Calu3 (cell line): ENCODE measurements around the gene OR10H1. TPM values are rescaled to one million over a fixed set of nuclear protein-coding genes. Genes with fewer than 3 reads are reported as not detected.
"Not testable (repeated sequence)": the region's sequence is repeated elsewhere in the genome, so short reads cannot be mapped to it uniquely, and the experiment has no call there.

ENCODE experiments used
- BruUV-seq: library from RNA; stranded (reverse); fragments of 400-500 nt; replicated peaks from 2 replicates; lab custom pipeline; 2021; lab: Mats Ljungman, UMichigan
- CTCF ChIA-PET: fragments of 300-600 bp; sonication (Branson Sonifier 250); formaldehyde crosslinking; loops from one replicate; lab custom pipeline; 2022; ENCODE audit warnings: antibody characterized with exemption; lab: Charles Lee
- DNase-seq: peaks from one replicate; pipeline ENCODE4 v3.0.0; 2022
- H3K27ac Mint-ChIP-seq: one replicate; pipeline ENCODE4 v1.8.0; 2022; ENCODE audit warnings: mixed read lengths; ENCODE audit not compliant: unreplicated experiment
- H3K27me3 Mint-ChIP-seq: one replicate; pipeline ENCODE4 v1.8.0; 2022; ENCODE audit warnings: mixed read lengths; ENCODE audit not compliant: unreplicated experiment
- H3K36me3 Mint-ChIP-seq: one replicate; pipeline ENCODE4 v1.8.0; 2022; ENCODE audit warnings: mild to moderate bottlenecking, moderate library complexity, mixed read lengths; ENCODE audit not compliant: insufficient read depth, unreplicated experiment
- H3K4me1 Mint-ChIP-seq: one replicate; pipeline ENCODE4 v1.8.0; 2022; ENCODE audit warnings: mild to moderate bottlenecking, low read depth, mixed read lengths; ENCODE audit not compliant: unreplicated experiment
- H3K4me3 Mint-ChIP-seq: one replicate; pipeline ENCODE4 v1.8.0; 2022; ENCODE audit warnings: mild to moderate bottlenecking, low read depth, moderate library complexity, mixed read lengths; ENCODE audit not compliant: unreplicated experiment
- H3K9me3 Mint-ChIP-seq: one replicate; pipeline ENCODE4 v1.8.0; 2022; ENCODE audit warnings: low read depth, mixed read lengths; ENCODE audit not compliant: unreplicated experiment
- CTCF ChIP-seq: fragments of 200-600 bp; IDR thresholded peaks from one replicate; pipeline ENCODE4 v1.8.0; 2022; ENCODE audit warnings: antibody characterized with exemption; ENCODE audit not compliant: unreplicated experiment
- intact Hi-C: fragments of 100-400 bp; cut with micrococcal nuclease; formaldehyde crosslinking; loops from one replicate; pipeline ENCODE4 v1.10.0; 2022; ENCODE audit not compliant: unreplicated experiment
- total RNA-seq: library from RNA; stranded (reverse); gene quantifications from 2 replicates; pipeline ENCODE4 v1.2.3, GENCODE V29; 2022

OR10H1 gene
- total RNA-seq, 1 experiment from 2014 or later: 4.4 TPM

- Mint-ChIP-seq H3K27me3 (peaks cover 12% of the 10 kb centered on the region), H3K4me3 (no peak overlapping the region), H3K36me3 (no peaks in the 10 kb centered on the region), H3K27ac (no peak overlapping the region), H3K9me3 (no peaks in the 10 kb centered on the region), H3K4me1 (peaks cover 17% of the 10 kb centered on the region)
- intact Hi-C loops: loop anchor here (10.0 kb wide), 2 partner anchors 173 to 353 kb away; partner anchors contain the start of gene FAM32A
- DNase-seq: no peak
- TF ChIP-seq CTCF: no peak
- CTCF ChIA-PET: no interaction called here
- BruUV-seq: no TSS peak
Measured at GRCh38 chr19:15831626-15832025, 16.2 kb upstream of the OR10H1 start.

- H3K4me3 Mint-ChIP-seq: no peak overlapping the region
- no peaks in the 10 kb centered on the region for H3K9me3 Mint-ChIP-seq
- no TSS peak for BruUV-seq
- intact Hi-C loops: loop anchor here (10.0 kb wide), 2 partner anchors 175 to 355 kb away; partner anchors contain the start of gene FAM32A
- DNase-seq: no peak
- CTCF ChIA-PET: interaction anchor here (0.7 kb wide), 1 partner anchor 55 kb away, joined by 3 read pairs; no protein-coding TSS in a partner anchor
- H3K4me1 Mint-ChIP-seq: peaks cover 6% of the 10 kb centered on the region
- H3K27ac Mint-ChIP-seq: no peak overlapping the region
- TF ChIP-seq CTCF: no peak
- H3K27me3 Mint-ChIP-seq: no peaks in the 10 kb centered on the region
- H3K36me3 Mint-ChIP-seq: no peaks in the 10 kb centered on the region
Measured at GRCh38 chr19:15829786-15830185, 14.3 kb upstream of the OR10H1 start.

- H3K27ac Mint-ChIP-seq: no peak overlapping the region
- H3K4me3 Mint-ChIP-seq: no peak overlapping the region
- intact Hi-C loops: no loop called here
- peaks cover 6% of the 10 kb centered on the region for H3K4me1 Mint-ChIP-seq
- TF ChIP-seq CTCF: no peak
- peak; percentile 51 for DNase-seq
- CTCF ChIA-PET: no interaction called here
- H3K36me3 Mint-ChIP-seq: no peaks in the 10 kb centered on the region
- no peaks in the 10 kb centered on the region for H3K9me3 Mint-ChIP-seq
- TSS peak; percentile 27 for BruUV-seq
- no peaks in the 10 kb centered on the region for H3K27me3 Mint-ChIP-seq
Measured at GRCh38 chr19:15829306-15829698, 13.8 kb upstream of the OR10H1 start.

- H3K9me3 Mint-ChIP-seq, CTCF ChIA-PET, H3K27me3 Mint-ChIP-seq, BruUV-seq, H3K4me1 Mint-ChIP-seq, H3K27ac Mint-ChIP-seq, H3K4me3 Mint-ChIP-seq, intact Hi-C loops, H3K36me3 Mint-ChIP-seq: not testable (repeated sequence)
- peak; percentile 79 for DNase-seq
Measured at GRCh38 chr19:15828611-15829305, 13.3 kb upstream of the OR10H1 start.

- CTCF ChIA-PET: no interaction called here
- H3K4me1 Mint-ChIP-seq: peaks cover 6% of the 10 kb centered on the region
- no peaks in the 10 kb centered on the region for H3K36me3 Mint-ChIP-seq
- BruUV-seq: TSS peak; percentile 21
- peak; percentile 58 for DNase-seq
- no peaks in the 10 kb centered on the region for H3K27me3 Mint-ChIP-seq
- no peak overlapping the region for H3K27ac Mint-ChIP-seq
- no peaks in the 10 kb centered on the region for H3K9me3 Mint-ChIP-seq
- intact Hi-C loops: no loop called here
- H3K4me3 Mint-ChIP-seq: no peak overlapping the region
- no peak for TF ChIP-seq CTCF
Measured at GRCh38 chr19:15828121-15828610, 12.7 kb upstream of the OR10H1 start.
